HEK293 (cell line): ENCODE results near the gene LRRTM4.

Source experiments
- GFI1B ChIP-seq: fragments of 450-650 bp; formaldehyde crosslinking; IDR thresholded peaks from 2 replicates; pipeline ENCODE4 v1.5.1; 2016; ENCODE audit warnings: missing biosample characterization, missing genetic modification characterization
- IKZF3 ChIP-seq: fragments of 450-650 bp; IDR thresholded peaks from 2 replicates; pipeline ENCODE4 v1.5.0; 2018; ENCODE audit warnings: missing biosample characterization, mild to moderate bottlenecking, missing genetic modification characterization, moderate library complexity
- REPIN1 ChIP-seq: fragments of 450-650 bp; formaldehyde crosslinking; IDR thresholded peaks from 2 replicates; pipeline ENCODE4 v1.5.1; 2017; ENCODE audit warnings: missing biosample characterization, missing genetic modification characterization, low read depth
- ZBTB20 ChIP-seq: fragments of 450-650 bp; formaldehyde crosslinking; IDR thresholded peaks from 2 replicates; pipeline ENCODE4 v1.5.1; 2016; ENCODE audit warnings: missing biosample characterization, missing genetic modification characterization
- ZBTB7A ChIP-seq: fragments of 450-650 bp; formaldehyde crosslinking; IDR thresholded peaks from 2 replicates; pipeline ENCODE4 v1.5.1; 2016; ENCODE audit warnings: low read depth, missing biosample characterization, missing genetic modification characterization
- ZEB2 ChIP-seq: fragments of 450-650 bp; formaldehyde crosslinking; IDR thresholded peaks from 2 replicates; pipeline ENCODE4 v1.5.1; 2016; ENCODE audit warnings: missing biosample characterization, missing genetic modification characterization
- ZNF121 ChIP-seq: fragments of 450-650 bp; formaldehyde crosslinking; IDR thresholded peaks from 2 replicates; pipeline ENCODE4 v1.5.1; 2016; ENCODE audit warnings: missing biosample characterization, missing genetic modification characterization
- ZNF146 ChIP-seq: fragments of 450-650 bp; formaldehyde crosslinking; IDR thresholded peaks from 2 replicates; pipeline ENCODE4 v1.5.1; 2016; ENCODE audit warnings: missing biosample characterization, missing genetic modification characterization
- ZNF24 ChIP-seq: fragments of 450-650 bp; formaldehyde crosslinking; IDR thresholded peaks from 2 replicates; pipeline ENCODE4 v1.5.1; 2016; ENCODE audit warnings: missing biosample characterization, missing genetic modification characterization
- ZNF530 ChIP-seq: fragments of 450-650 bp; formaldehyde crosslinking; IDR thresholded peaks from 2 replicates; pipeline ENCODE4 v1.5.1; 2016; ENCODE audit warnings: low read depth, missing biosample characterization, missing genetic modification characterization
- ZNF792 ChIP-seq: fragments of 450-650 bp; formaldehyde crosslinking; IDR thresholded peaks from 2 replicates; pipeline ENCODE4 v1.5.1; 2016; ENCODE audit warnings: missing biosample characterization, missing genetic modification characterization
- TF ChIP-seq, protein P1 (sequence below): fragments of 450-650 bp; formaldehyde crosslinking; IDR thresholded peaks from 2 replicates; pipeline ENCODE4 v1.5.1; 2016; ENCODE audit warnings: missing biosample characterization, missing genetic modification characterization
- TF ChIP-seq, protein P2 (sequence below): fragments of 450-650 bp; formaldehyde crosslinking; IDR thresholded peaks from 2 replicates; pipeline ENCODE4 v1.5.1; 2016; ENCODE audit warnings: missing biosample characterization, missing genetic modification characterization
- TF ChIP-seq, protein P3 (sequence below): fragments of 450-650 bp; IDR thresholded peaks from 2 replicates; pipeline ENCODE4 v1.5.1; 2018; ENCODE audit warnings: missing biosample characterization, missing genetic modification characterization

- TF ChIP-seq, protein P1, sequence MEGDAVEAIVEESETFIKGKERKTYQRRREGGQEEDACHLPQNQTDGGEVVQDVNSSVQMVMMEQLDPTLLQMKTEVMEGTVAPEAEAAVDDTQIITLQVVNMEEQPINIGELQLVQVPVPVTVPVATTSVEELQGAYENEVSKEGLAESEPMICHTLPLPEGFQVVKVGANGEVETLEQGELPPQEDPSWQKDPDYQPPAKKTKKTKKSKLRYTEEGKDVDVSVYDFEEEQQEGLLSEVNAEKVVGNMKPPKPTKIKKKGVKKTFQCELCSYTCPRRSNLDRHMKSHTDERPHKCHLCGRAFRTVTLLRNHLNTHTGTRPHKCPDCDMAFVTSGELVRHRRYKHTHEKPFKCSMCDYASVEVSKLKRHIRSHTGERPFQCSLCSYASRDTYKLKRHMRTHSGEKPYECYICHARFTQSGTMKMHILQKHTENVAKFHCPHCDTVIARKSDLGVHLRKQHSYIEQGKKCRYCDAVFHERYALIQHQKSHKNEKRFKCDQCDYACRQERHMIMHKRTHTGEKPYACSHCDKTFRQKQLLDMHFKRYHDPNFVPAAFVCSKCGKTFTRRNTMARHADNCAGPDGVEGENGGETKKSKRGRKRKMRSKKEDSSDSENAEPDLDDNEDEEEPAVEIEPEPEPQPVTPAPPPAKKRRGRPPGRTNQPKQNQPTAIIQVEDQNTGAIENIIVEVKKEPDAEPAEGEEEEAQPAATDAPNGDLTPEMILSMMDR (tag by site-specific recombination) = no peak
- TF ChIP-seq, protein P2, sequence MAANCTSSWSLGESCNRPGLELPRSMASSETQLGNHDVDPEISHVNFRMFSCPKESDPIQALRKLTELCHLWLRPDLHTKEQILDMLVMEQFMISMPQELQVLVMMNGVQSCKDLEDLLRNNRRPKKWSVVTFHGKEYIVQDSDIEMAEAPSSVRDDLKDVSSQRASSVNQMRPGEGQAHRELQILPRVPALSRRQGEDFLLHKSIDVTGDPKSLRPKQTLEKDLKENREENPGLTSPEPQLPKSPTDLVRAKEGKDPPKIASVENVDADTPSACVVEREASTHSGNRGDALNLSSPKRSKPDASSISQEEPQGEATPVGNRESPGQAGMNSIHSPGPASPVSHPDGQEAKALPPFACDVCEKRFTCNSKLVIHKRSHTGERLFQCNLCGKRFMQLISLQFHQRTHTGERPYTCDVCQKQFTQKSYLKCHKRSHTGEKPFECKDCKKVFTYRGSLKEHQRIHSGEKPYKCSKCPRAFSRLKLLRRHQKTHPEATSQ (tag by site-specific recombination) = no peak
- no peak for TF ChIP-seq ZNF121 (tag by site-specific recombination)
- no peak for TF ChIP-seq ZNF146
- TF ChIP-seq ZNF24 (tag by site-specific recombination) = no peak
- no peak for TF ChIP-seq ZBTB20 (tag by site-specific recombination)
- TF ChIP-seq, protein P3, sequence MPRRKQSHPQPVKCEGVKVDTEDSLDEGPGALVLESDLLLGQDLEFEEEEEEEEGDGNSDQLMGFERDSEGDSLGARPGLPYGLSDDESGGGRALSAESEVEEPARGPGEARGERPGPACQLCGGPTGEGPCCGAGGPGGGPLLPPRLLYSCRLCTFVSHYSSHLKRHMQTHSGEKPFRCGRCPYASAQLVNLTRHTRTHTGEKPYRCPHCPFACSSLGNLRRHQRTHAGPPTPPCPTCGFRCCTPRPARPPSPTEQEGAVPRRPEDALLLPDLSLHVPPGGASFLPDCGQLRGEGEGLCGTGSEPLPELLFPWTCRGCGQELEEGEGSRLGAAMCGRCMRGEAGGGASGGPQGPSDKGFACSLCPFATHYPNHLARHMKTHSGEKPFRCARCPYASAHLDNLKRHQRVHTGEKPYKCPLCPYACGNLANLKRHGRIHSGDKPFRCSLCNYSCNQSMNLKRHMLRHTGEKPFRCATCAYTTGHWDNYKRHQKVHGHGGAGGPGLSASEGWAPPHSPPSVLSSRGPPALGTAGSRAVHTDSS = no peak
- TF ChIP-seq GFI1B (tag by site-specific recombination) = no peak
- no peak for TF ChIP-seq IKZF3 (tag by site-specific recombination)
- no peak for TF ChIP-seq ZEB2 (tag by site-specific recombination)
- no peak for TF ChIP-seq REPIN1 (tag by site-specific recombination)
- no peak for TF ChIP-seq ZNF530 (tag by site-specific recombination)
- no peak for TF ChIP-seq ZNF792 (tag by site-specific recombination)
- TF ChIP-seq ZBTB7A = no peak
Observed at GRCh38 chr2:77294474-77294873, 227.7 kb downstream of the LRRTM4 start.
